Endothelial cell of umbilical vein (primary cell): ENCODE measurements around the gene CCNY. TPM values are rescaled to one million over a fixed set of nuclear protein-coding genes. Genes with fewer than 3 reads are reported as not detected.

Experiments used
- BruUV-seq: library from RNA; stranded (reverse); fragments of 400-500 nt; replicated peaks from 2 replicates; lab custom pipeline; 2021; lab: Mats Ljungman, UMichigan
- CTCF ChIA-PET: fragments of 300-600, 350-600 bp; sonication (Branson Sonifier 250); formaldehyde crosslinking; loops from one replicate; lab custom pipeline; 2021; ENCODE audit warnings: antibody characterized with exemption, inconsistent platforms; lab: Charles Lee
- POLR2A ChIA-PET: fragments of 300-600, 350-600 bp; sonication (Branson Sonifier 250); formaldehyde crosslinking; loops from one replicate; lab custom pipeline; 2021; ENCODE audit warnings: antibody characterized with exemption, inconsistent platforms; lab: Charles Lee
- DNase-seq: peaks from one replicate; pipeline ENCODE4 v3.0.0-alpha.2; 2011; ENCODE audit warnings: low read depth, low spot score
- FAIRE-seq: peaks from 2 replicates; lab custom pipeline; 2011; peaks lifted over from hg19 to GRCh38; lab: Jason Lieb, UNC
- H2AFZ ChIP-seq: 2 replicates; pipeline ENCODE4 v1.6.0; 2012; ENCODE audit warnings: low read depth, low read length, control low read depth, inconsistent platforms
- H3K27ac ChIP-seq: 2 replicates; pipeline ENCODE4 v1.5.1; 2011; ENCODE audit warnings: low read depth, mild to moderate bottlenecking, control low read depth, low read length, moderate library complexity; ENCODE audit not compliant: insufficient read depth
- H3K27me3 ChIP-seq, 2 experiments: 2 replicates each; pipeline versions ENCODE4 v1.6.0 to v1.6.1; 2011; ENCODE audit warnings: low read length in 2 of 2, mixed read lengths in 1 of 2; ENCODE audit not compliant: control insufficient read depth in 2 of 2, insufficient read depth in 2 of 2
- H3K36me3 ChIP-seq, 2 experiments: 2 replicates in 1 of 2; 3 replicates in 1 of 2; pipeline ENCODE4 v1.5.1; 2011; ENCODE audit warnings: low read length in 2 of 2, mild to moderate bottlenecking in 1 of 2, moderate library complexity in 1 of 2; ENCODE audit not compliant: control insufficient read depth in 2 of 2, insufficient read depth in 2 of 2; ENCODE audit errors: extremely low read depth in 1 of 2
- H3K4me1 ChIP-seq: 3 replicates; pipeline ENCODE4 v1.5.1; 2011; ENCODE audit warnings: mild to moderate bottlenecking, low read length; ENCODE audit not compliant: control insufficient read depth, insufficient read depth; ENCODE audit errors: extremely low read depth
- H3K4me2 ChIP-seq: 2 replicates; pipeline ENCODE4 v1.6.1; 2011; ENCODE audit warnings: low read length, control low read depth, mixed read lengths; ENCODE audit not compliant: insufficient read depth
- H3K4me3 ChIP-seq, 3 experiments: fragments of 200-600 bp in 1 of 3; sonication (generic), shearing (Covaris generic) in 1 of 3; replicated peaks in 1 of 3; 2 replicates each; pipeline ENCODE4 v1.5.1; 2011 to 2016; ENCODE audit warnings: control low read depth in 3 of 3, low read length in 3 of 3, mild to moderate bottlenecking in 2 of 3, inconsistent platforms in 1 of 3, low read depth in 1 of 3, moderate library complexity in 1 of 3; ENCODE audit not compliant: insufficient read depth in 1 of 3
- H3K79me2 ChIP-seq: 2 replicates; pipeline ENCODE4 v1.6.0; 2012; ENCODE audit warnings: low read length, inconsistent platforms; ENCODE audit not compliant: control insufficient read depth, insufficient read depth
- H3K9ac ChIP-seq: replicated peaks from 2 replicates; pipeline ENCODE3; 2011; ENCODE audit warnings: low read length, control low read depth; ENCODE audit not compliant: insufficient read depth; ENCODE audit errors: extremely low read depth
- H3K9me1 ChIP-seq: replicated peaks from 3 replicates; pipeline ENCODE4 v1.6.0; 2011; ENCODE audit warnings: mild to moderate bottlenecking, low read length; ENCODE audit not compliant: control insufficient read depth, insufficient read depth; ENCODE audit errors: extremely low read depth
- H3K9me3 ChIP-seq: replicated peaks from 2 replicates; pipeline ENCODE4 v1.5.1; 2012; ENCODE audit warnings: low read length, inconsistent platforms; ENCODE audit not compliant: control insufficient read depth, insufficient read depth
- H4K20me1 ChIP-seq: replicated peaks from 2 replicates; pipeline ENCODE3; 2011; ENCODE audit warnings: mild to moderate bottlenecking, low read length; ENCODE audit not compliant: control insufficient read depth, insufficient read depth; ENCODE audit errors: extremely low read depth
- EZH2 ChIP-seq: IDR thresholded peaks from 2 replicates; pipeline ENCODE4 v1.6.1; 2012; ENCODE audit warnings: borderline replicate concordance, low read depth, mild to moderate bottlenecking, moderate library complexity, low read length, inconsistent platforms; ENCODE audit not compliant: severe bottlenecking
- FOS ChIP-seq: IDR thresholded peaks from 2 replicates; pipeline ENCODE4 v1.6.1; 2011; ENCODE audit warnings: mild to moderate bottlenecking, low read length, moderate library complexity, borderline replicate concordance; ENCODE audit not compliant: insufficient read depth
- GATA2 ChIP-seq: IDR thresholded peaks from 2 replicates; pipeline ENCODE4 v1.7.0; 2011; ENCODE audit warnings: low read depth, mild to moderate bottlenecking, moderate library complexity, mixed read lengths, low read length; ENCODE audit not compliant: insufficient read length, insufficient read depth
- JUN ChIP-seq: IDR thresholded peaks from 2 replicates; pipeline ENCODE4 v1.6.1; 2011; ENCODE audit warnings: borderline replicate concordance, low read depth; ENCODE audit not compliant: insufficient read length, insufficient read depth
- MYC ChIP-seq: IDR thresholded peaks from one replicate; pipeline ENCODE4 v1.6.1; 2011; ENCODE audit warnings: mild to moderate bottlenecking, low read depth, low read length
- POLR2A ChIP-seq: IDR thresholded peaks from 2 replicates; pipeline ENCODE4 v1.6.1; 2012; ENCODE audit warnings: low read depth, mild to moderate bottlenecking, control low read depth, low read length
- POLR2AphosphoS5 ChIP-seq: IDR thresholded peaks from 2 replicates; pipeline ENCODE4 v1.6.1; 2012; ENCODE audit warnings: low read depth, mild to moderate bottlenecking, control low read depth, low read length, moderate library complexity; ENCODE audit not compliant: insufficient read depth
- dilution Hi-C: fragments of 300-500 bp; cut with MboI; formaldehyde crosslinking; loops from one replicate; pipeline ENCODE4 v1.15.0; 2019; ENCODE audit warnings: low sequenced_read_pairs; ENCODE audit not compliant: extremely low pct_ligation_motif_present
- intact Hi-C: fragments of 100-400 bp; cut with micrococcal nuclease; formaldehyde crosslinking; loops from one replicate; pipeline ENCODE4 v1.10.0; 2022
- polyA plus RNA-seq, 4 experiments: library from polyadenylated mRNA; depleted of rRNA in 3 of 4; stranded (reverse) in 3 of 4; unstranded in 1 of 4; fragments of >200 nt; gene quantifications; 2 replicates each; pipeline versions ENCODE4 v1.2.1 to v1.2.3, GENCODE V29; 2011 to 2012; ENCODE audit warnings: missing spikeins in 1 of 4
- total RNA-seq: library from RNA; stranded (reverse); gene quantifications from 2 replicates; pipeline ENCODE4 v1.2.3, GENCODE V29; 2021
- TF ChIP-seq, protein P1 (sequence below), 2 donors: IDR thresholded peaks; 1 replicate in 1 of 2; 2 replicates in 1 of 2; pipeline ENCODE4 v1.5.1; 2011; ENCODE audit warnings: low read length in 2 of 2, mild to moderate bottlenecking in 2 of 2, moderate library complexity in 2 of 2, control low read depth in 1 of 2, inconsistent platforms in 1 of 2, low read depth in 1 of 2; ENCODE audit not compliant: insufficient read depth in 1 of 2; ENCODE audit errors: extremely low read depth in 1 of 2
- TF ChIP-seq, protein P2 (sequence below): IDR thresholded peaks from 2 replicates; pipeline ENCODE4 v1.6.1; 2011; ENCODE audit not compliant: insufficient read depth, insufficient read length

Gene CCNY
- total and polyA plus RNA-seq, 2 donors (not counting 3 experiments of a cell fraction or from before 2014, with no cell fraction given) = 61.5 to 107 TPM

DNA sequence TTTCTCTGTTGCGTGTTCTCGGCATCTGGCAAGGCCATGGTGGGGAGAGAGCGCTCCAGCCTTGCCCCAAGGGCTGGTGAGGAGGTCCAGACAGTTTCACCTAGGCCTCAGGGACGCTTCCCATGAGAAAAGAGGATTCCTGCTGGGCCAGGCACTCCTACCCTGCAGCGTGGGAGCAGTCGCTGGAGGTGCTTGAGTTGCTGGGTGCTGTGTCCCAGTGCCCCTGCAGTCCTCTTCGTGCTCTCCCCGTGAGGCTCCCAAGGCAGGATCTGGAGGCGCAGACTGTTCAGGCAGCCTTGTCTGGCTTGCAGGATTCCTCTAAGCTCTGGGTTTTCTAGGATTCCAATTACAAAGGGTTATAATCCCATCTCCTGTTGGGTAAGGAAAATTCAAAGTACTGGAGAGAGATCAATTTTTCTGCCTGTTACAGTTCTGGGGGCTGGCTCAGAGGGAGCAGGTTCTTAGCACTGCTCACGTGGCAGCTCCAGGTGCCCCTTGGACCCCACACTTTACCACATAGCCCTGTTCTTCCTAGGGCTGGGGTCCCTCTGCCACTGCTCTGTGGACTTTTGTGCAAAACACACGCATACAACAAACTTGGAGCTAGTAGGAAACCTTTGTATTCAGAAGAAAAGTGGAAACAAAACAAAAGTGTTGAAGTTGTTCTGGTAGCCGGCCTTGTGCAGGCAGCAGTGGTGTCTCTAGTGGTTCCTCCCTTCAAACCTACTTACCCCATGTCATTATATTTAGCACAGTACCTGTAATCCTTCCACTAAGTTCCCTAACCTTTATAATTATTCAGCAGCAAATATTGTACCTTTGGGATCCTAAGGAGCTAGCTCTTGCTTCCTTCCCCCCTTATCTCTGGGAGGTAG, 60.5 kb downstream of the CCNY start:
- Histone ChIP-seq H3K4me1 (peaks cover 16% of the 10 kb centered on the region), H3K27ac (no peak overlapping the region), H3K9me1 (no peaks in the 10 kb centered on the region), H3K9me3 (no peaks in the 10 kb centered on the region), H3K79me2 (peaks cover 98% of the 10 kb centered on the region), H3K4me2 (no peak overlapping the region), H3K36me3 (no peaks in the 10 kb centered on the region), H3K4me3 (no peak overlapping the region), H3K9ac (no peak overlapping the region), H3K27me3 (no peaks in the 10 kb centered on the region), H4K20me1 (peaks cover 2% of the 10 kb centered on the region), H2AFZ (no peak overlapping the region)
- FAIRE-seq (no peak), DNase-seq (no peak)
- BruUV-seq = no TSS peak
- TF ChIP-seq POLR2A = no peak
- TF ChIP-seq JUN = no peak
- TF ChIP-seq FOS = no peak
- TF ChIP-seq, protein P1, sequence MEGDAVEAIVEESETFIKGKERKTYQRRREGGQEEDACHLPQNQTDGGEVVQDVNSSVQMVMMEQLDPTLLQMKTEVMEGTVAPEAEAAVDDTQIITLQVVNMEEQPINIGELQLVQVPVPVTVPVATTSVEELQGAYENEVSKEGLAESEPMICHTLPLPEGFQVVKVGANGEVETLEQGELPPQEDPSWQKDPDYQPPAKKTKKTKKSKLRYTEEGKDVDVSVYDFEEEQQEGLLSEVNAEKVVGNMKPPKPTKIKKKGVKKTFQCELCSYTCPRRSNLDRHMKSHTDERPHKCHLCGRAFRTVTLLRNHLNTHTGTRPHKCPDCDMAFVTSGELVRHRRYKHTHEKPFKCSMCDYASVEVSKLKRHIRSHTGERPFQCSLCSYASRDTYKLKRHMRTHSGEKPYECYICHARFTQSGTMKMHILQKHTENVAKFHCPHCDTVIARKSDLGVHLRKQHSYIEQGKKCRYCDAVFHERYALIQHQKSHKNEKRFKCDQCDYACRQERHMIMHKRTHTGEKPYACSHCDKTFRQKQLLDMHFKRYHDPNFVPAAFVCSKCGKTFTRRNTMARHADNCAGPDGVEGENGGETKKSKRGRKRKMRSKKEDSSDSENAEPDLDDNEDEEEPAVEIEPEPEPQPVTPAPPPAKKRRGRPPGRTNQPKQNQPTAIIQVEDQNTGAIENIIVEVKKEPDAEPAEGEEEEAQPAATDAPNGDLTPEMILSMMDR (IDR thresholded peaks at IDR 0.05; ENCODE audit: extremely low read depth in 1 of 2, insufficient read depth in 1 of 2, low read depth in 1 of 2, low read length in 2 of 2) = no peak
- TF ChIP-seq MYC = no peak
- TF ChIP-seq, protein P2, sequence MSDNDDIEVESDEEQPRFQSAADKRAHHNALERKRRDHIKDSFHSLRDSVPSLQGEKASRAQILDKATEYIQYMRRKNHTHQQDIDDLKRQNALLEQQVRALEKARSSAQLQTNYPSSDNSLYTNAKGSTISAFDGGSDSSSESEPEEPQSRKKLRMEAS = no peak
- no peak for TF ChIP-seq EZH2
- TF ChIP-seq POLR2AphosphoS5 = no peak
- no peak for TF ChIP-seq GATA2
- POLR2A ChIA-PET = no interaction called here
- CTCF ChIA-PET = interaction anchor here (1.0 kb wide), 1 partner anchor 166 kb away, joined by 4 read pairs; no protein-coding TSS in a partner anchor
- dilution Hi-C loops = no loop called here
- intact Hi-C loops = no loop called here
